Measurements from ENCODE around the gene ARL17B.
"Not testable (repeated sequence)": the region's sequence is repeated elsewhere in the genome, so short reads cannot be mapped to it uniquely, and the experiment has no call there.

DNA sequence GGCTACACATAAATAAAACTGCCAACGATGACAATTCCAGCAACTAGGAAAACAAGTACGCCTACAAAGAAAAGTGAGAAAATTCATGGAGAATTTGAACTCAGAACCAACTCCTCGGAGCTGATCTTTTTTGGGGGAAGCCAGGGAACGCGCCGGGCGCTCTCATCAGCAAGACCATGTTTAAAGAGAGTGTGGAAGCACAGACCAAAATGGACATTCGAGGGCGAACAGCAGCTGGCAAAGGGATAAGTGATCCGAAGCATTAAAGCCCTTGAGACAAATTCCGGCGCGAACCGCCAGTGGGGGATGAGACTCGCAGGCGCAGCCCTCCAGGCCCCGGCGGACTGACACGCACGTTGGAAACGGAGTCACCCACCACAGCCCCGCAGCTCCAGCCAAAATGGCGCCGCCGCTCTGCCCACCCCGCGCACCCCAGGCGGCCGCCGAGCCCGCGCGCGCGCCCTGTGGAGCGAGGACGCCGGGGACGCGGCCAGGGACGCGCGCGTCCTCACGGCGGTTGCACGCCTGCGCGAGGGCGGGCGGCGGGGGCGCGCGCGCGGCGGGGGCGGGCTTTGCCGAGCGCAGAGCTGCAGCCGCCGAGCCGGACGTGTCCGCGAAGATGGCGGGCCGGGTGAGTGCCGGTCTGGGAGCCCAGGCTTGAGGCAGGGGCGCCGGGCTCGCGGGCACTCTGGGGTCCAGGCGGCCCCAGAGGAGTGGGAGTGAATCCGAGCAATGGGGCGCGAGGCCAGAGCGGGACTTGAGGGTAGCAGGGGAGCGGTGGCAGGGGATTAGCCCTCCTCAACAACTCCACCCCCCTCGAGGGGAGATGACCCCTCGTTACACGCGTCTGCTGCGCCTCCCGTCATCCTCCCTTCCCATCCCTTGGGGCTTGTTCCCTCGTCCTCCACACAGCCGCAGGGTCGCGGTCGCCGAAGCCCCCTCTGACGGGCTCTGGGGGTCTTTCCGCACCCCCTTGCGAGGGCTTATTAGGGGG, 11.0 kb upstream of the ARL17B start:
- TF ChIP-seq EP300 (IDR thresholded peaks at IDR 0.05) = not testable (repeated sequence)
- TF ChIP-seq, protein P1, sequence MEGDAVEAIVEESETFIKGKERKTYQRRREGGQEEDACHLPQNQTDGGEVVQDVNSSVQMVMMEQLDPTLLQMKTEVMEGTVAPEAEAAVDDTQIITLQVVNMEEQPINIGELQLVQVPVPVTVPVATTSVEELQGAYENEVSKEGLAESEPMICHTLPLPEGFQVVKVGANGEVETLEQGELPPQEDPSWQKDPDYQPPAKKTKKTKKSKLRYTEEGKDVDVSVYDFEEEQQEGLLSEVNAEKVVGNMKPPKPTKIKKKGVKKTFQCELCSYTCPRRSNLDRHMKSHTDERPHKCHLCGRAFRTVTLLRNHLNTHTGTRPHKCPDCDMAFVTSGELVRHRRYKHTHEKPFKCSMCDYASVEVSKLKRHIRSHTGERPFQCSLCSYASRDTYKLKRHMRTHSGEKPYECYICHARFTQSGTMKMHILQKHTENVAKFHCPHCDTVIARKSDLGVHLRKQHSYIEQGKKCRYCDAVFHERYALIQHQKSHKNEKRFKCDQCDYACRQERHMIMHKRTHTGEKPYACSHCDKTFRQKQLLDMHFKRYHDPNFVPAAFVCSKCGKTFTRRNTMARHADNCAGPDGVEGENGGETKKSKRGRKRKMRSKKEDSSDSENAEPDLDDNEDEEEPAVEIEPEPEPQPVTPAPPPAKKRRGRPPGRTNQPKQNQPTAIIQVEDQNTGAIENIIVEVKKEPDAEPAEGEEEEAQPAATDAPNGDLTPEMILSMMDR (IDR thresholded peaks at IDR 0.05) = not testable (repeated sequence)

Measured in upper lobe of left lung (tissue), 4 donors.